ENCODE results near the gene OSBP. TPM values are rescaled to one million over a fixed set of nuclear protein-coding genes. Genes with fewer than 3 reads are reported as not detected.
"Not testable (repeated sequence)": the region's sequence is repeated elsewhere in the genome, so short reads cannot be mapped to it uniquely, and the experiment has no call there.

OSBP gene
- polyA plus RNA-seq, 1 donor from 2014 or later, result 24.4 TPM

DNA sequence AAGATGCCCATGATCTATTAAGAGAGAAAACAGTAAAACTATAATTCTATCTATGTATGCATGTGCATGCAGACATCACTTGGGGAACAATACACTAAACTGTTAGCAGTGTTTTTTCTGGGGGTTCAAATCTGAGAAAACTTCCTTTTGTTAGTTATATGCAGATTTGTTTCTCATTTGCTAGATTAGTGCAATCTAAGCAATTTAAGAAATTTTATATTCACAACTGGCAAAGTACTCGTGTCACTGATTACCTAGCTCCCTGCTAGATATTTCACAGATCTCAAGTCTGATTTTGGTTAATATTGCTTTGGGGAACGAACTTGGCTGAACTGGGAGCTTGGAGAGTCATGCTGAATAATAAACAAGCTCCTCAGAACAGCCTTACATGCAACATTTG lies 14.9 kb upstream of the OSBP start:
- Histone ChIP-seq H3K27ac (ENCODE audit: low read length) (no peak overlapping the region), H3K36me3 (ENCODE audit: insufficient read depth, low read length) (no peaks in the 10 kb centered on the region), H3K4me2 (ENCODE audit: low read length) (no peak overlapping the region), H4K20me1 (ENCODE audit: insufficient read depth) (no peaks in the 10 kb centered on the region), H3K9me3 (ENCODE audit: low read length) (no peaks in the 10 kb centered on the region), H3F3A (ENCODE audit: insufficient read depth, low read length, poor library complexity, severe bottlenecking) (no peaks in the 10 kb centered on the region), H3K9ac (ENCODE audit: low read length) (no peak overlapping the region), H3K79me2 (replicated peaks; ENCODE audit: insufficient read depth, low read length) (no peaks in the 10 kb centered on the region), H3K9me2 (ENCODE audit: insufficient read depth, low read length) (no peaks in the 10 kb centered on the region), H3K4me3 (ENCODE audit: low read length) (no peak overlapping the region), H3K27me3 (ENCODE audit: insufficient read depth, low read depth, low read length) (no peaks in the 10 kb centered on the region), H2AFZ (ENCODE audit: low read depth, low read length) (no peak overlapping the region)
- TF ChIP-seq SMC3 (conservative IDR thresholded peaks at IDR 0.05; ENCODE audit: poor library complexity) (no peak), MXI1 (conservative IDR thresholded peaks at IDR 0.05; ENCODE audit: poor library complexity, severe bottlenecking) (no peak), EZH2 (IDR thresholded peaks at IDR 0.05; ENCODE audit: borderline replicate concordance, insufficient read depth, low read length, poor library complexity, severe bottlenecking) (no peak), POLR2AphosphoS5 (IDR thresholded peaks at IDR 0.05) (no peak), TAF1 (IDR thresholded peaks at IDR 0.05; ENCODE audit: low read depth) (no peak), RAD21 (conservative IDR thresholded peaks at IDR 0.05) (no peak), EP300 (conservative IDR thresholded peaks at IDR 0.05; ENCODE audit: poor library complexity, severe bottlenecking) (no peak)
- TF ChIP-seq, protein P1, sequence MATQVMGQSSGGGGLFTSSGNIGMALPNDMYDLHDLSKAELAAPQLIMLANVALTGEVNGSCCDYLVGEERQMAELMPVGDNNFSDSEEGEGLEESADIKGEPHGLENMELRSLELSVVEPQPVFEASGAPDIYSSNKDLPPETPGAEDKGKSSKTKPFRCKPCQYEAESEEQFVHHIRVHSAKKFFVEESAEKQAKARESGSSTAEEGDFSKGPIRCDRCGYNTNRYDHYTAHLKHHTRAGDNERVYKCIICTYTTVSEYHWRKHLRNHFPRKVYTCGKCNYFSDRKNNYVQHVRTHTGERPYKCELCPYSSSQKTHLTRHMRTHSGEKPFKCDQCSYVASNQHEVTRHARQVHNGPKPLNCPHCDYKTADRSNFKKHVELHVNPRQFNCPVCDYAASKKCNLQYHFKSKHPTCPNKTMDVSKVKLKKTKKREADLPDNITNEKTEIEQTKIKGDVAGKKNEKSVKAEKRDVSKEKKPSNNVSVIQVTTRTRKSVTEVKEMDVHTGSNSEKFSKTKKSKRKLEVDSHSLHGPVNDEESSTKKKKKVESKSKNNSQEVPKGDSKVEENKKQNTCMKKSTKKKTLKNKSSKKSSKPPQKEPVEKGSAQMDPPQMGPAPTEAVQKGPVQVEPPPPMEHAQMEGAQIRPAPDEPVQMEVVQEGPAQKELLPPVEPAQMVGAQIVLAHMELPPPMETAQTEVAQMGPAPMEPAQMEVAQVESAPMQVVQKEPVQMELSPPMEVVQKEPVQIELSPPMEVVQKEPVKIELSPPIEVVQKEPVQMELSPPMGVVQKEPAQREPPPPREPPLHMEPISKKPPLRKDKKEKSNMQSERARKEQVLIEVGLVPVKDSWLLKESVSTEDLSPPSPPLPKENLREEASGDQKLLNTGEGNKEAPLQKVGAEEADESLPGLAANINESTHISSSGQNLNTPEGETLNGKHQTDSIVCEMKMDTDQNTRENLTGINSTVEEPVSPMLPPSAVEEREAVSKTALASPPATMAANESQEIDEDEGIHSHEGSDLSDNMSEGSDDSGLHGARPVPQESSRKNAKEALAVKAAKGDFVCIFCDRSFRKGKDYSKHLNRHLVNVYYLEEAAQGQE (IDR thresholded peaks at IDR 0.05; ENCODE audit: borderline replicate concordance), result no peak
- TF ChIP-seq, protein P2, sequence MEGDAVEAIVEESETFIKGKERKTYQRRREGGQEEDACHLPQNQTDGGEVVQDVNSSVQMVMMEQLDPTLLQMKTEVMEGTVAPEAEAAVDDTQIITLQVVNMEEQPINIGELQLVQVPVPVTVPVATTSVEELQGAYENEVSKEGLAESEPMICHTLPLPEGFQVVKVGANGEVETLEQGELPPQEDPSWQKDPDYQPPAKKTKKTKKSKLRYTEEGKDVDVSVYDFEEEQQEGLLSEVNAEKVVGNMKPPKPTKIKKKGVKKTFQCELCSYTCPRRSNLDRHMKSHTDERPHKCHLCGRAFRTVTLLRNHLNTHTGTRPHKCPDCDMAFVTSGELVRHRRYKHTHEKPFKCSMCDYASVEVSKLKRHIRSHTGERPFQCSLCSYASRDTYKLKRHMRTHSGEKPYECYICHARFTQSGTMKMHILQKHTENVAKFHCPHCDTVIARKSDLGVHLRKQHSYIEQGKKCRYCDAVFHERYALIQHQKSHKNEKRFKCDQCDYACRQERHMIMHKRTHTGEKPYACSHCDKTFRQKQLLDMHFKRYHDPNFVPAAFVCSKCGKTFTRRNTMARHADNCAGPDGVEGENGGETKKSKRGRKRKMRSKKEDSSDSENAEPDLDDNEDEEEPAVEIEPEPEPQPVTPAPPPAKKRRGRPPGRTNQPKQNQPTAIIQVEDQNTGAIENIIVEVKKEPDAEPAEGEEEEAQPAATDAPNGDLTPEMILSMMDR (IDR thresholded peaks at IDR 0.05; ENCODE audit: poor library complexity, severe bottlenecking), result no peak

DNA sequence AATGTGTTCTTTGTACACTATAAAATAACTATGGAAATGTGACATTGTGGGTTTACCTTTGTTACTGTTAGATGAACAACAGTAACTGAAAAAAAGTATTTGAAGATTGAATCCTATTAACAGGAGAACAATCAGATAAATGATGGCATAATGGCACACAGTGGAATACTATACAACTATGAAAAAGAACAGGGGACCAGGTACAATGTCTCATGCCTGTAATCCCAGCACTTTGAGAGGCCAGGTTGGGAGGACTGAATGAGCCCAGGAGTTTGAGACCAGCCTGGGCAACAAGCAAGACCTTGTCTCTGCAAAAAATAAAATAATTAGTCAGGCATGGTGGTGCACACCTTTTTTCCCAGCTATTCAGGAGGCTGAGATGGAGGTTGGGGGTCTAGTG lies 14.4 kb upstream of the OSBP start:
- no peaks in the 10 kb centered on the region for H3K36me3 ChIP-seq (ENCODE audit: insufficient read depth, low read length)

DNA sequence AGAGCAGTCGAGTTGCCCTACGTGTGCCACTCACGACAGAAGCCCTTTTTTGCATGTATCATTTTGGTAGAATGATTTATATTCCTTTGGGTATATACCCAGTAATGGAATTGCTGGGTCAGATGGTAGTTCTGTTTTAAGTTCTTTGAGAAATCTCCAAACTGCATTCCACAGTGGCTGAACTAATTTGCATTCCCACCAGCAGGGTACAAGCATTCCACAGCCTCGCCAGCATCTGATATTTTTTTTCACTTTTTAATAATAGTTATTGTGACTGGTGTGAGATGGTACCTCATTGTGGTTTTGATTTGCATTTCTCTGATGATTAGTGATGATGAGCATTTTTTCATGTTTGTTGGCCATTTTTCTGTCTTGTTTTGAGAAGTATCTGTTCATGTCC lies 11.4 kb upstream of the OSBP start:
- H3K4me3 ChIP-seq (ENCODE audit: low read length); H3K9me3 ChIP-seq (ENCODE audit: low read length); H3K9ac ChIP-seq (ENCODE audit: low read length); H3K36me3 ChIP-seq (ENCODE audit: insufficient read depth, low read length); H3K27ac ChIP-seq (ENCODE audit: low read length); H4K20me1 ChIP-seq (ENCODE audit: insufficient read depth); H2AFZ ChIP-seq (ENCODE audit: low read depth, low read length); H3K9me2 ChIP-seq (ENCODE audit: insufficient read depth, low read length); H3K27me3 ChIP-seq (ENCODE audit: insufficient read depth, low read depth, low read length); H3F3A ChIP-seq (ENCODE audit: insufficient read depth, low read length, poor library complexity, severe bottlenecking); H3K4me2 ChIP-seq (ENCODE audit: low read length); H3K79me2 ChIP-seq (replicated peaks; ENCODE audit: insufficient read depth, low read length): not testable (repeated sequence)

More for the DNA sequence above, 14.4 kb upstream of the OSBP start:
- no peaks in the 10 kb centered on the region for H4K20me1 ChIP-seq (ENCODE audit: insufficient read depth)
- no peak overlapping the region for H3K4me2 ChIP-seq (ENCODE audit: low read length)
- H3K79me2 ChIP-seq (replicated peaks; ENCODE audit: insufficient read depth, low read length), result no peaks in the 10 kb centered on the region
- H3K4me3 ChIP-seq (ENCODE audit: low read length), result no peak overlapping the region
- H3K27me3 ChIP-seq (ENCODE audit: insufficient read depth, low read depth, low read length), result no peaks in the 10 kb centered on the region
- no peaks in the 10 kb centered on the region for H3F3A ChIP-seq (ENCODE audit: insufficient read depth, low read length, poor library complexity, severe bottlenecking)
- no peaks in the 10 kb centered on the region for H3K9me2 ChIP-seq (ENCODE audit: insufficient read depth, low read length)
- H3K27ac ChIP-seq (ENCODE audit: low read length), result no peak overlapping the region
- no peaks in the 10 kb centered on the region for H3K9me3 ChIP-seq (ENCODE audit: low read length)
- H2AFZ ChIP-seq (ENCODE audit: low read depth, low read length), result no peak overlapping the region
- H3K9ac ChIP-seq (ENCODE audit: low read length), result no peak overlapping the region
- no peak for TF ChIP-seq EP300 (conservative IDR thresholded peaks at IDR 0.05; ENCODE audit: poor library complexity, severe bottlenecking)
- no peak for TF ChIP-seq EZH2 (IDR thresholded peaks at IDR 0.05; ENCODE audit: borderline replicate concordance, insufficient read depth, low read length, poor library complexity, severe bottlenecking)
- TF ChIP-seq, protein P2 (IDR thresholded peaks at IDR 0.05; ENCODE audit: poor library complexity, severe bottlenecking), result no peak
- no peak for TF ChIP-seq TAF1 (IDR thresholded peaks at IDR 0.05; ENCODE audit: low read depth)
- TF ChIP-seq SMC3 (conservative IDR thresholded peaks at IDR 0.05; ENCODE audit: poor library complexity), result no peak
- TF ChIP-seq MXI1 (conservative IDR thresholded peaks at IDR 0.05; ENCODE audit: poor library complexity, severe bottlenecking), result no peak
